HG02571 (cell line): Measurements from ENCODE around the gene TMEM94.
"Not testable (repeated sequence)": the region's sequence is repeated elsewhere in the genome, so short reads cannot be mapped to it uniquely, and the experiment has no call there.

Experiments used
- ATAC-seq: cut with Tn5 transposase; IDR thresholded peaks from one replicate; pipeline ENCODE4 v1.9.1; 2021; ENCODE audit warnings: mild to moderate bottlenecking, moderate library complexity; ENCODE audit not compliant: unreplicated experiment

The TMEM94 gene

GRCh38 chr17:75456417-75457046, at the start of gene TMEM94:
Gene TMEM94, plus strand, starts transcription at chr17:75456635. Its CDS starts 15,271 bp downstream, at chr17:75471906.
- ATAC-seq: peak; percentile 94

- ATAC-seq: no peak
Measured at GRCh38 chr17:75407655-75408352, 48.6 kb upstream of the TMEM94 start.

- ATAC-seq: no peak
Measured at GRCh38 chr17:75410141-75410540, 46.3 kb upstream of the TMEM94 start.

- no peak for ATAC-seq
Measured at GRCh38 chr17:75411328-75412067, 44.9 kb upstream of the TMEM94 start.

- no peak for ATAC-seq
Measured at GRCh38 chr17:75412455-75413317, 43.7 kb upstream of the TMEM94 start.

- ATAC-seq: no peak
Measured at GRCh38 chr17:75414488-75414887, 41.9 kb upstream of the TMEM94 start.

- ATAC-seq: no peak
Measured at GRCh38 chr17:75416006-75416405, 40.4 kb upstream of the TMEM94 start.

GRCh38 chr17:75417054-75417580, 39.3 kb upstream of the TMEM94 start:
- ATAC-seq: no peak

- no peak for ATAC-seq
Measured at GRCh38 chr17:75418531-75418930, 37.9 kb upstream of the TMEM94 start.

- ATAC-seq: no peak
Measured at GRCh38 chr17:75428543-75429469, 27.6 kb upstream of the TMEM94 start.

- no peak for ATAC-seq
Measured at GRCh38 chr17:75430159-75430974, 26.1 kb upstream of the TMEM94 start.

- no peak for ATAC-seq
Measured at GRCh38 chr17:75433218-75433783, 23.1 kb upstream of the TMEM94 start.

GRCh38 chr17:75434433-75434832, 22.0 kb upstream of the TMEM94 start:
- ATAC-seq: not testable (repeated sequence)

- ATAC-seq: not testable (repeated sequence)
Measured at GRCh38 chr17:75437404-75437803, 19.0 kb upstream of the TMEM94 start.

GRCh38 chr17:75439287-75439686, 17.1 kb upstream of the TMEM94 start:
- no peak for ATAC-seq

- no peak for ATAC-seq
Measured at GRCh38 chr17:75440738-75441448, 15.5 kb upstream of the TMEM94 start.

GRCh38 chr17:75442168-75443103, 14.0 kb upstream of the TMEM94 start:
- no peak for ATAC-seq
